ENCODE measurements around the gene GOLGA7B. TPM values are rescaled to one million over a fixed set of nuclear protein-coding genes. Genes with fewer than 3 reads are reported as not detected.

Gene GOLGA7B
- total RNA-seq, result 1 to 10 TPM in 3 of 4 donors, under 1 TPM in 1; 0.30 to 3.3 (median 1.7) TPM

GRCh38 chr10:97849687-97850402 lies at the start of gene GOLGA7B:
Gene GOLGA7B (plus strand): TSS chr10:97849843. CDS start chr10:97850304, 461 bp downstream.
- Histone ChIP-seq H3K9me3 (no peaks in the 10 kb centered on the region), H3K4me3 (peak within 1 kb of the TSS; percentile 41 to 76 (median 58)), H3K27me3 (peaks cover 0 to 78% (median 3%) of the 10 kb centered on the region in 4 donors), H3K27ac (peak within 1 kb of the TSS in 3 of 4 donors; percentile 6 to 71 (median 58)), H3K4me1 (peaks cover 10 to 47% (median 20%) of the 10 kb centered on the region in 3 donors), H3K36me3 (no peaks in the 10 kb centered on the region)
- DNase-seq, result no peak
- TF ChIP-seq POLR2A (IDR thresholded peaks at IDR 0.05) (no peak), CTCF (IDR thresholded peaks at IDR 0.05) (no peak)
- intact Hi-C loops (cut with DNase I), result no loop called here
- 0% methylated on average over 5 to 6 of the region's 87 CpGs for WGBS, 2 donors

GRCh38 chr10:97800474-97800873 lies 49.2 kb upstream of the GOLGA7B start:
- Histone ChIP-seq H3K36me3 (no peaks in the 10 kb centered on the region), H3K4me3 (no peak overlapping the region), H3K27me3 (peaks cover 0 to 51% (median 0%) of the 10 kb centered on the region in 4 donors), H3K27ac (no peak overlapping the region), H3K4me1 (no peaks in the 10 kb centered on the region), H3K9me3 (peaks cover 0 to 11% (median 4%) of the 10 kb centered on the region in 3 donors)
- no peak for DNase-seq
- TF ChIP-seq POLR2A (IDR thresholded peaks at IDR 0.05) (no peak), CTCF (IDR thresholded peaks at IDR 0.05) (no peak)
- 85 to 94% methylated on average over 4 of the region's 9 CpGs for WGBS, 2 donors
- intact Hi-C loops (cut with DNase I), result no loop called here

GRCh38 chr10:97801422-97801821 lies 48.2 kb upstream of the GOLGA7B start:
- no peaks in the 10 kb centered on the region for H3K36me3 ChIP-seq
- H3K9me3 ChIP-seq, result peaks cover 0 to 11% (median 4%) of the 10 kb centered on the region in 3 donors
- no peak for DNase-seq
- H3K4me1 ChIP-seq, result no peaks in the 10 kb centered on the region
- intact Hi-C loops (cut with DNase I), result no loop called here
- H3K27ac ChIP-seq, result no peak overlapping the region
- no peak overlapping the region for H3K4me3 ChIP-seq
- peaks cover 0 to 51% (median 0%) of the 10 kb centered on the region in 4 donors for H3K27me3 ChIP-seq
- WGBS, 2 donors, result 0 to 60% methylated on average over 1 of the region's 5 CpGs
- TF ChIP-seq CTCF (IDR thresholded peaks at IDR 0.05) (no peak), POLR2A (IDR thresholded peaks at IDR 0.05) (no peak)

- 73 to 76% methylated on average over 11 to 12 of the region's 12 CpGs for WGBS, 2 donors
- Histone ChIP-seq H3K36me3 (no peaks in the 10 kb centered on the region), H3K27ac (no peak overlapping the region), H3K9me3 (no peaks in the 10 kb centered on the region), H3K4me1 (no peaks in the 10 kb centered on the region), H3K4me3 (no peak overlapping the region), H3K27me3 (peaks cover 0 to 19% (median 0%) of the 10 kb centered on the region in 4 donors)
- no peak for TF ChIP-seq POLR2A (IDR thresholded peaks at IDR 0.05)
- TF ChIP-seq CTCF (IDR thresholded peaks at IDR 0.05), result no peak
- intact Hi-C loops (cut with DNase I), result no loop called here
- DNase-seq, result no peak
Measured at GRCh38 chr10:97805096-97805884, 44.4 kb upstream of the GOLGA7B start.

- H3K27me3 ChIP-seq, result peaks cover 0 to 12% (median 0%) of the 10 kb centered on the region in 4 donors
- no peak overlapping the region for H3K27ac ChIP-seq
- no peaks in the 10 kb centered on the region for H3K36me3 ChIP-seq
- no peak overlapping the region for H3K4me3 ChIP-seq
- WGBS, 2 donors, result 76 to 82% methylated on average over 4 to 6 of the region's 6 CpGs
- intact Hi-C loops (cut with DNase I), result no loop called here
- DNase-seq, result no peak
- H3K4me1 ChIP-seq, result no peaks in the 10 kb centered on the region
- TF ChIP-seq POLR2A (IDR thresholded peaks at IDR 0.05) (no peak), CTCF (IDR thresholded peaks at IDR 0.05) (no peak)
- H3K9me3 ChIP-seq, result no peaks in the 10 kb centered on the region
Measured at GRCh38 chr10:97805949-97806348, 43.7 kb upstream of the GOLGA7B start.
